WERI-Rb-1 (cell line): Measurements from ENCODE around the gene TRDMT1.

ENCODE experiments used
- DNase-seq: peaks from one replicate; pipeline ENCODE4 v3.0.0-alpha.2; 2020
- H3K27ac ChIP-seq: fragments of 250-450 bp; sonication (Bioruptor Pico); 2 replicates; pipeline ENCODE4 v1.5.1; 2020; ENCODE audit warnings: mild to moderate bottlenecking, moderate library complexity
- H3K27me3 ChIP-seq: fragments of 250-450 bp; sonication (Bioruptor Pico); 2 replicates; pipeline ENCODE4 v1.5.1; 2021; ENCODE audit warnings: mild to moderate bottlenecking, low read depth, moderate library complexity; ENCODE audit not compliant: insufficient read depth, severe bottlenecking
- H3K36me3 ChIP-seq: fragments of 250-450 bp; sonication (Bioruptor Pico); 2 replicates; pipeline ENCODE4 v1.5.1; 2020; ENCODE audit warnings: mild to moderate bottlenecking, moderate library complexity
- H3K4me3 ChIP-seq: 2 replicates; pipeline ENCODE4 v1.5.1; 2011; ENCODE audit warnings: low read depth, mild to moderate bottlenecking, control low read depth, low read length
- H3K9me3 ChIP-seq: fragments of 250-450 bp; sonication (Bioruptor Pico); 2 replicates; pipeline ENCODE4 v1.5.1; 2021; ENCODE audit warnings: mild to moderate bottlenecking, moderate library complexity; ENCODE audit not compliant: severe bottlenecking
- CTCF ChIP-seq: IDR thresholded peaks from 2 replicates; pipeline ENCODE4 v1.5.1; 2011; ENCODE audit warnings: low read depth, mild to moderate bottlenecking, control low read depth, inconsistent platforms, low read length

Gene TRDMT1

GRCh38 chr10:17225808-17226207 lies 24.3 kb upstream of the TRDMT1 start:
- Histone ChIP-seq H3K36me3 (no peaks in the 10 kb centered on the region), H3K4me3 (no peak overlapping the region), H3K9me3 (no peaks in the 10 kb centered on the region), H3K27me3 (no peaks in the 10 kb centered on the region), H3K27ac (no peak overlapping the region)
- no peak for TF ChIP-seq CTCF
- DNase-seq: no peak

GRCh38 chr10:17222329-17222728 lies 20.9 kb upstream of the TRDMT1 start:
- TF ChIP-seq CTCF: no peak
- no peaks in the 10 kb centered on the region for H3K9me3 ChIP-seq
- no peaks in the 10 kb centered on the region for H3K36me3 ChIP-seq
- H3K27me3 ChIP-seq: no peaks in the 10 kb centered on the region
- H3K27ac ChIP-seq: no peak overlapping the region
- DNase-seq: no peak
- H3K4me3 ChIP-seq: no peak overlapping the region

- no peaks in the 10 kb centered on the region for H3K27me3 ChIP-seq
- no peak for TF ChIP-seq CTCF
- DNase-seq: no peak
- H3K9me3 ChIP-seq: no peaks in the 10 kb centered on the region
- no peak overlapping the region for H3K4me3 ChIP-seq
- H3K27ac ChIP-seq: no peak overlapping the region
- H3K36me3 ChIP-seq: no peaks in the 10 kb centered on the region
These were observed 19.2 kb upstream of the TRDMT1 start for GRCh38 chr10:17220652-17221100.

- DNase-seq: no peak
- no peak for TF ChIP-seq CTCF
- Histone ChIP-seq H3K9me3 (no peaks in the 10 kb centered on the region), H3K36me3 (no peaks in the 10 kb centered on the region), H3K27ac (no peak overlapping the region), H3K4me3 (no peak overlapping the region), H3K27me3 (no peaks in the 10 kb centered on the region)
These were observed 17.6 kb upstream of the TRDMT1 start for GRCh38 chr10:17219024-17219423.

- no peak for DNase-seq
These were observed 16.3 kb upstream of the TRDMT1 start for GRCh38 chr10:17217631-17218232.

More at GRCh38 chr10:17217631-17218232, 16.3 kb upstream of the TRDMT1 start:
- Histone ChIP-seq H3K27me3 (no peaks in the 10 kb centered on the region), H3K36me3 (no peaks in the 10 kb centered on the region), H3K27ac (no peak overlapping the region), H3K9me3 (no peaks in the 10 kb centered on the region), H3K4me3 (no peak overlapping the region)
- no peak for TF ChIP-seq CTCF
